Endothelial cell of umbilical vein (primary cell): ENCODE data around the gene TLR8. TPM values are rescaled to one million over a fixed set of nuclear protein-coding genes. Genes with fewer than 3 reads are reported as not detected.

ENCODE experiments used
- BruUV-seq: library from RNA; stranded (reverse); fragments of 400-500 nt; replicated peaks from 2 replicates; lab custom pipeline; 2021; lab: Mats Ljungman, UMichigan
- CTCF ChIA-PET: fragments of 300-600, 350-600 bp; sonication (Branson Sonifier 250); formaldehyde crosslinking; loops from one replicate; lab custom pipeline; 2021; ENCODE audit warnings: antibody characterized with exemption, inconsistent platforms; lab: Charles Lee
- POLR2A ChIA-PET: fragments of 300-600, 350-600 bp; sonication (Branson Sonifier 250); formaldehyde crosslinking; loops from one replicate; lab custom pipeline; 2021; ENCODE audit warnings: antibody characterized with exemption, inconsistent platforms; lab: Charles Lee
- DNase-seq: peaks from one replicate; pipeline ENCODE4 v3.0.0-alpha.2; 2011; ENCODE audit warnings: low read depth, low spot score
- FAIRE-seq: peaks from 2 replicates; lab custom pipeline; 2011; peaks lifted over from hg19 to GRCh38; lab: Jason Lieb, UNC
- H2AFZ ChIP-seq: 2 replicates; pipeline ENCODE4 v1.6.0; 2012; ENCODE audit warnings: low read depth, low read length, control low read depth, inconsistent platforms
- H3K27ac ChIP-seq: 2 replicates; pipeline ENCODE4 v1.5.1; 2011; ENCODE audit warnings: low read depth, mild to moderate bottlenecking, control low read depth, low read length, moderate library complexity; ENCODE audit not compliant: insufficient read depth
- H3K27me3 ChIP-seq, 2 experiments: 2 replicates each; pipeline versions ENCODE4 v1.6.0 to v1.6.1; 2011; ENCODE audit warnings: low read length in 2 of 2, mixed read lengths in 1 of 2; ENCODE audit not compliant: control insufficient read depth in 2 of 2, insufficient read depth in 2 of 2
- H3K36me3 ChIP-seq, 2 experiments: 2 replicates in 1 of 2; 3 replicates in 1 of 2; pipeline ENCODE4 v1.5.1; 2011; ENCODE audit warnings: low read length in 2 of 2, mild to moderate bottlenecking in 1 of 2, moderate library complexity in 1 of 2; ENCODE audit not compliant: control insufficient read depth in 2 of 2, insufficient read depth in 2 of 2; ENCODE audit errors: extremely low read depth in 1 of 2
- H3K4me1 ChIP-seq: 3 replicates; pipeline ENCODE4 v1.5.1; 2011; ENCODE audit warnings: mild to moderate bottlenecking, low read length; ENCODE audit not compliant: control insufficient read depth, insufficient read depth; ENCODE audit errors: extremely low read depth
- H3K4me2 ChIP-seq: 2 replicates; pipeline ENCODE4 v1.6.1; 2011; ENCODE audit warnings: low read length, control low read depth, mixed read lengths; ENCODE audit not compliant: insufficient read depth
- H3K4me3 ChIP-seq, 3 experiments: fragments of 200-600 bp in 1 of 3; sonication (generic), shearing (Covaris generic) in 1 of 3; replicated peaks in 1 of 3; 2 replicates each; pipeline ENCODE4 v1.5.1; 2011 to 2016; ENCODE audit warnings: control low read depth in 3 of 3, low read length in 3 of 3, mild to moderate bottlenecking in 2 of 3, inconsistent platforms in 1 of 3, low read depth in 1 of 3, moderate library complexity in 1 of 3; ENCODE audit not compliant: insufficient read depth in 1 of 3
- H3K79me2 ChIP-seq: 2 replicates; pipeline ENCODE4 v1.6.0; 2012; ENCODE audit warnings: low read length, inconsistent platforms; ENCODE audit not compliant: control insufficient read depth, insufficient read depth
- H3K9ac ChIP-seq: replicated peaks from 2 replicates; pipeline ENCODE3; 2011; ENCODE audit warnings: low read length, control low read depth; ENCODE audit not compliant: insufficient read depth; ENCODE audit errors: extremely low read depth
- H3K9me1 ChIP-seq: replicated peaks from 3 replicates; pipeline ENCODE4 v1.6.0; 2011; ENCODE audit warnings: mild to moderate bottlenecking, low read length; ENCODE audit not compliant: control insufficient read depth, insufficient read depth; ENCODE audit errors: extremely low read depth
- H3K9me3 ChIP-seq: replicated peaks from 2 replicates; pipeline ENCODE4 v1.5.1; 2012; ENCODE audit warnings: low read length, inconsistent platforms; ENCODE audit not compliant: control insufficient read depth, insufficient read depth
- H4K20me1 ChIP-seq: replicated peaks from 2 replicates; pipeline ENCODE3; 2011; ENCODE audit warnings: mild to moderate bottlenecking, low read length; ENCODE audit not compliant: control insufficient read depth, insufficient read depth; ENCODE audit errors: extremely low read depth
- CTCF ChIP-seq, 2 donors: IDR thresholded peaks; 1 replicate in 1 of 2; 2 replicates in 1 of 2; pipeline ENCODE4 v1.5.1; 2011; ENCODE audit warnings: low read length in 2 of 2, mild to moderate bottlenecking in 2 of 2, moderate library complexity in 2 of 2, control low read depth in 1 of 2, inconsistent platforms in 1 of 2, low read depth in 1 of 2; ENCODE audit not compliant: insufficient read depth in 1 of 2; ENCODE audit errors: extremely low read depth in 1 of 2
- EZH2 ChIP-seq: IDR thresholded peaks from 2 replicates; pipeline ENCODE4 v1.6.1; 2012; ENCODE audit warnings: borderline replicate concordance, low read depth, mild to moderate bottlenecking, moderate library complexity, low read length, inconsistent platforms; ENCODE audit not compliant: severe bottlenecking
- FOS ChIP-seq: IDR thresholded peaks from 2 replicates; pipeline ENCODE4 v1.6.1; 2011; ENCODE audit warnings: mild to moderate bottlenecking, low read length, moderate library complexity, borderline replicate concordance; ENCODE audit not compliant: insufficient read depth
- GATA2 ChIP-seq: IDR thresholded peaks from 2 replicates; pipeline ENCODE4 v1.7.0; 2011; ENCODE audit warnings: low read depth, mild to moderate bottlenecking, moderate library complexity, mixed read lengths, low read length; ENCODE audit not compliant: insufficient read length, insufficient read depth
- JUN ChIP-seq: IDR thresholded peaks from 2 replicates; pipeline ENCODE4 v1.6.1; 2011; ENCODE audit warnings: borderline replicate concordance, low read depth; ENCODE audit not compliant: insufficient read length, insufficient read depth
- MAX ChIP-seq: IDR thresholded peaks from 2 replicates; pipeline ENCODE4 v1.6.1; 2011; ENCODE audit not compliant: insufficient read depth, insufficient read length
- MYC ChIP-seq: IDR thresholded peaks from one replicate; pipeline ENCODE4 v1.6.1; 2011; ENCODE audit warnings: mild to moderate bottlenecking, low read depth, low read length
- POLR2A ChIP-seq: IDR thresholded peaks from 2 replicates; pipeline ENCODE4 v1.6.1; 2012; ENCODE audit warnings: low read depth, mild to moderate bottlenecking, control low read depth, low read length
- POLR2AphosphoS5 ChIP-seq: IDR thresholded peaks from 2 replicates; pipeline ENCODE4 v1.6.1; 2012; ENCODE audit warnings: low read depth, mild to moderate bottlenecking, control low read depth, low read length, moderate library complexity; ENCODE audit not compliant: insufficient read depth
- dilution Hi-C: fragments of 300-500 bp; cut with MboI; formaldehyde crosslinking; loops from one replicate; pipeline ENCODE4 v1.15.0; 2019; ENCODE audit warnings: low sequenced_read_pairs; ENCODE audit not compliant: extremely low pct_ligation_motif_present
- intact Hi-C: fragments of 100-400 bp; cut with micrococcal nuclease; formaldehyde crosslinking; loops from one replicate; pipeline ENCODE4 v1.10.0; 2022
- polyA plus RNA-seq, 4 experiments: library from polyadenylated mRNA; depleted of rRNA in 3 of 4; stranded (reverse) in 3 of 4; unstranded in 1 of 4; fragments of >200 nt; gene quantifications; 2 replicates each; pipeline versions ENCODE4 v1.2.1 to v1.2.3, GENCODE V29; 2011 to 2012; ENCODE audit warnings: missing spikeins in 1 of 4
- total RNA-seq: library from RNA; stranded (reverse); gene quantifications from 2 replicates; pipeline ENCODE4 v1.2.3, GENCODE V29; 2021

Gene TLR8
- total and polyA plus RNA-seq, 2 donors (not counting 3 experiments of a cell fraction or from before 2014, with no cell fraction given) = not detected

GRCh38 chrX:12911122-12911470, 4.7 kb downstream of the TLR8 start:
- Histone ChIP-seq H3K9me1 (no peaks in the 10 kb centered on the region), H3K4me1 (no peaks in the 10 kb centered on the region), H3K27ac (no peak overlapping the region), H4K20me1 (no peaks in the 10 kb centered on the region), H3K79me2 (no peaks in the 10 kb centered on the region), H3K4me2 (no peak overlapping the region), H3K9ac (no peak overlapping the region), H3K9me3 (no peaks in the 10 kb centered on the region), H2AFZ (no peak overlapping the region), H3K27me3 (no peaks in the 10 kb centered on the region), H3K36me3 (no peaks in the 10 kb centered on the region), H3K4me3 (no peak overlapping the region)
- dilution Hi-C loops = no loop called here
- no TSS peak for BruUV-seq
- DNase-seq = no peak
- intact Hi-C loops = no loop called here
- TF ChIP-seq MYC (no peak), FOS (no peak), GATA2 (no peak), JUN (no peak)
- no peak for FAIRE-seq
- ChIA-PET POLR2A (no interaction called here), CTCF (interaction anchor here (0.8 kb wide), 1 partner anchor 10 kb away, joined by 3 read pairs; no protein-coding TSS in a partner anchor)

- FAIRE-seq (peak; percentile 44), DNase-seq (no peak)
- dilution Hi-C loops = no loop called here
- no TSS peak for BruUV-seq
- H3K9me3 ChIP-seq = no peaks in the 10 kb centered on the region
- POLR2A ChIA-PET = no interaction called here
- H3K4me2 ChIP-seq = no peak overlapping the region
- TF ChIP-seq JUN (no peak), FOS (no peak), MAX (no peak), CTCF (IDR thresholded peaks at IDR 0.05; ENCODE audit: extremely low read depth in 1 of 2, insufficient read depth in 1 of 2, low read depth in 1 of 2, low read length in 2 of 2) (no peak), POLR2AphosphoS5 (no peak), EZH2 (no peak), POLR2A (no peak)
- H4K20me1 ChIP-seq = no peaks in the 10 kb centered on the region
- H3K27me3 ChIP-seq = no peaks in the 10 kb centered on the region
- no peaks in the 10 kb centered on the region for H3K9me1 ChIP-seq
- CTCF ChIA-PET = no interaction called here
- no peaks in the 10 kb centered on the region for H3K79me2 ChIP-seq
- H3K27ac ChIP-seq = no peak overlapping the region
- no peaks in the 10 kb centered on the region for H3K36me3 ChIP-seq
- H3K4me3 ChIP-seq = no peak overlapping the region
- H3K9ac ChIP-seq = no peak overlapping the region
- H2AFZ ChIP-seq = no peak overlapping the region
- H3K4me1 ChIP-seq = no peaks in the 10 kb centered on the region
- intact Hi-C loops = no loop called here
These were observed 6.5 kb downstream of the TLR8 start for GRCh38 chrX:12912791-12913482.
